ENCODE measurements around the gene MYO10. TPM values are rescaled to one million over a fixed set of nuclear protein-coding genes. Genes with fewer than 3 reads are reported as not detected.
"Not testable (repeated sequence)": the region's sequence is repeated elsewhere in the genome, so short reads cannot be mapped to it uniquely, and the experiment has no call there.

MYO10 gene
- total RNA-seq, result 10 to 100 TPM in 2 of 3 donors, 1 to 10 TPM in 1; 8.6 to 22.6 (median 21.2) TPM

DNA sequence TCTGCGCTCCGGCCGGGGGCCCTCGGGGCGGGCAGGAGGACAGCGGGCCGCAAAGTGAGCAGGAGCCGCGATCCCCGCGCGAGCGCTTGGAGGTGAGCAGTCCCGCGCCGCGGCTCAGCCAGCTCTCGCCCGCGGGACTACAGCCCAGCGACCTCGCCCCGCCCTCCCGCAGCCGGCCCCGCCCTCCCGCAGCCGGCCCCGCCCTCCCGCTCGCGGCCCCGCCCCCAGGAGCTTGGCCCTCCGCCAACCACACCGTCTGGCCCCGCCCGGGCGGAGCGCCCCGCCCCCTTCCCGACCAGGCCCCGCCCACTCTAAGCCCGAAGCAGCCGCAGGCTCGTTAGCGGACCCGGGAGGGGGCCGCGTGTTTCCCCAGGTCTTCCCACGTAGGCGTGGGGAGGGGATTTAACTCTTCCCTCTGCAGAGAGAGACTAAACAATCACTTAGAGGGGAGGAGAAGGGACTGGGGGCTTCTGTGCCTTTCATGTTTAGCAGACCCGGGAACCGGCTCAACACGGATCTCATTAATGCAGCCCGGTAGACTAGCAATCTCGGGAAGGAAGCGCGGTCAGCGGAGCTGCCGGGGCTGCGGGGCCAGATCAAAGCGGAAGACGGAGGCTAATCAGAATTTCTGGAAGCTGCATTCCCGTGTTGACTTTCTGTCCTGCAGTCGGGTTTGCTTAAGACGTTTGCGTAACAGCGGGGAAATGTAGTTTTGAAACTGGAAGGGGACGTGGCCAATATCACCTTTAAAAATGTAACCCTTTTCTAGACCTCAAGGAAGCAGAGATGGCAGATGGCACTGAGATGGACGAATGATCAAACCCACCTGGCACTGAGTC, at the start of gene MYO10:
TSS of gene MYO10 (minus strand) at position 139 of the 839 bp plus-strand sequence. CDS start 480 bp downstream, outside the sequence.
- no peaks in the 10 kb centered on the region for H3K36me3 ChIP-seq

DNA sequence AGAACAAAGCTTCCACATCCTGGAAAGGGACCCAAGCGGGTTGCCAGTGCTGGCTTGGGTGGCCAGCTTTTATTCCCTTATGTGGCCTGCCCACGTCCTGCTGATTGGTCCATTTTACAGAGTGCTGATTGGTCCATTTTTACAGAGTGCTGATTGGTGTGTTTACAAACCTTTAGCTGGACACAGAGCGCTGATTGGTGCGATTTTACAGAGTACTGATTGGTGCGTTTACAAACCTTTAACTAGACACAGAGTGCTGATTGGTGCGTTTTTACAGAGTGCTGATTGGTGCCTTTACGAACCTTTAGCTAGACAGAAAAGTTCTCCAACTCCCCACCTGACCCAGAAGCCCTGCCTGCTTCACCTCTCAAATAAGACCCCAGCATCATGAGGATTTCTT, 49.2 kb upstream of the MYO10 start:
- intact Hi-C loops (cut with DNase I; ENCODE audit: low total_unique reads), result not testable (repeated sequence)

More for the DNA sequence above, at the start of gene MYO10:
- intact Hi-C loops (cut with DNase I; ENCODE audit: low total_unique reads), result no loop called here
- peak within 1 kb of the TSS; percentile 54 to 88 (median 78) for H3K4me3 ChIP-seq
- H3K9me3 ChIP-seq, result no peaks in the 10 kb centered on the region
- no peaks in the 10 kb centered on the region for H3K4me1 ChIP-seq
- peak within 1 kb of the TSS; percentile 86 to 89 for H3K27ac ChIP-seq
- peak; percentile 57 to 90 for DNase-seq (ENCODE audit: low spot score in 2 of 2)
- H3K27me3 ChIP-seq, result no peaks in the 10 kb centered on the region
- TF ChIP-seq POLR2AphosphoS5 (IDR thresholded peaks at IDR 0.05) (peak; percentile 7 to 47 (median 31)), POLR2A (IDR thresholded peaks at IDR 0.05) (no peak)
- TF ChIP-seq, protein P1, sequence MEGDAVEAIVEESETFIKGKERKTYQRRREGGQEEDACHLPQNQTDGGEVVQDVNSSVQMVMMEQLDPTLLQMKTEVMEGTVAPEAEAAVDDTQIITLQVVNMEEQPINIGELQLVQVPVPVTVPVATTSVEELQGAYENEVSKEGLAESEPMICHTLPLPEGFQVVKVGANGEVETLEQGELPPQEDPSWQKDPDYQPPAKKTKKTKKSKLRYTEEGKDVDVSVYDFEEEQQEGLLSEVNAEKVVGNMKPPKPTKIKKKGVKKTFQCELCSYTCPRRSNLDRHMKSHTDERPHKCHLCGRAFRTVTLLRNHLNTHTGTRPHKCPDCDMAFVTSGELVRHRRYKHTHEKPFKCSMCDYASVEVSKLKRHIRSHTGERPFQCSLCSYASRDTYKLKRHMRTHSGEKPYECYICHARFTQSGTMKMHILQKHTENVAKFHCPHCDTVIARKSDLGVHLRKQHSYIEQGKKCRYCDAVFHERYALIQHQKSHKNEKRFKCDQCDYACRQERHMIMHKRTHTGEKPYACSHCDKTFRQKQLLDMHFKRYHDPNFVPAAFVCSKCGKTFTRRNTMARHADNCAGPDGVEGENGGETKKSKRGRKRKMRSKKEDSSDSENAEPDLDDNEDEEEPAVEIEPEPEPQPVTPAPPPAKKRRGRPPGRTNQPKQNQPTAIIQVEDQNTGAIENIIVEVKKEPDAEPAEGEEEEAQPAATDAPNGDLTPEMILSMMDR (IDR thresholded peaks at IDR 0.05), result peak in 1 of 3 donors; percentile 9

DNA sequence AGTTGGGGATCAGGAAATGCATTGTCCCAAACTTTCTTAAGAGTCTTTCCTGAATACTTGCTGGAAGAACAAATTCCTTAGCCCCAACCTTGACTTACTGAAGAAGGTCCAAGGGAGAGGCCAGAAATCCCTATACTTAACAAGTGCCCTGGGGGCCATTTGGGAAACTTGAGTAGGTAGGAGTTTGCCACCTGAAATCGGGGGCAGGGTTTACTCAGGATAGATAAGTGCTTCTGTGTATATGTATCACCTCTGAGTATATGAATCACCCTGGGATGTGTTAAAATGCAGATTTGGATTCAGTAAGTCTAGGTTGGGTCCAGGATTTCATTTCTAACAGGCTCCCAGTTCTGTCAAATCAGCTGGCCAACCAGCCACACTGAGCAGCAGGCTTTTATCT, 47.9 kb upstream of the MYO10 start:
- TF ChIP-seq, protein P1 (IDR thresholded peaks at IDR 0.05), result no peak
- TF ChIP-seq POLR2A (IDR thresholded peaks at IDR 0.05), result no peak
- TF ChIP-seq POLR2AphosphoS5 (IDR thresholded peaks at IDR 0.05), result no peak
- no peaks in the 10 kb centered on the region for H3K4me1 ChIP-seq
- no peak overlapping the region for H3K27ac ChIP-seq
- H3K27me3 ChIP-seq, result no peaks in the 10 kb centered on the region
- intact Hi-C loops (cut with DNase I; ENCODE audit: low total_unique reads), result no loop called here
- no peak overlapping the region for H3K4me3 ChIP-seq
- no peaks in the 10 kb centered on the region for H3K36me3 ChIP-seq
- DNase-seq (ENCODE audit: low spot score in 2 of 2), result no peak
- no peaks in the 10 kb centered on the region for H3K9me3 ChIP-seq

More for the DNA sequence above, 49.2 kb upstream of the MYO10 start:
- not testable (repeated sequence) for H3K4me3 ChIP-seq; H3K9me3 ChIP-seq; H3K27me3 ChIP-seq; H3K4me1 ChIP-seq; H3K36me3 ChIP-seq; DNase-seq (ENCODE audit: low spot score in 2 of 2); H3K27ac ChIP-seq

DNA sequence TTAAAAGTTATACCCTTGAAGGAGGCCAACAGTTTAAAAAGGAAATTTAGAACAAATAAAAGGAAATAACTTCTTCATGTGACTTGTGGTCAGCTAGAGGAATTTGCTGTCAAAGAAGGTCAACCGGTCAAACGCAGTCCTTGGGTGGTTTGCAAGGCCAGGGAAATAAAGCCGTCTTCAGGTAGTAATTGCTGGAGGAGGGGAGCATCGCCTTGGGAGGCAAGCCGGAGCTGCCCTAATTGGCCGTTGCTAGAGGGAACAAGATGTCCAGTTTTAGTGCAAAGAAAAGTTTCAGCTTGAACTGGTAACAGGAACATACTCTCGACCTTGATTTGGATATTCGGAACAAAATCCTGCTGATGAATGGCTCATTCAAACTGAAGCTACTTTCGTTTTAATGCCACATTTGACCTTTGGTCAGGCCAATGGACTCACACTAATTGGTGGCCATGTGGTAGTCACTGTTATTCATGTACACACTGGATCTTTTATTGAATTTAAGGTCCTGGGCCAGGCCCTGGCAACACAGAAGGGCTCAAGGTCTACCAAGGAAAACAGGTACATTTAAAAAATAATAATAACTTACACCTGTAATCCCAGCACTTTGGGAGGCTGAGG, 47.0 kb upstream of the MYO10 start:
- no peak overlapping the region for H3K4me3 ChIP-seq
- H3K27me3 ChIP-seq, result no peaks in the 10 kb centered on the region
- H3K27ac ChIP-seq, result no peak overlapping the region
- H3K4me1 ChIP-seq, result no peaks in the 10 kb centered on the region
- H3K36me3 ChIP-seq, result no peaks in the 10 kb centered on the region
- DNase-seq (ENCODE audit: low spot score in 2 of 2), result no peak
- TF ChIP-seq POLR2A (IDR thresholded peaks at IDR 0.05) (no peak), POLR2AphosphoS5 (IDR thresholded peaks at IDR 0.05) (no peak)
- TF ChIP-seq, protein P1 (IDR thresholded peaks at IDR 0.05), result no peak
- no peaks in the 10 kb centered on the region for H3K9me3 ChIP-seq
- intact Hi-C loops (cut with DNase I; ENCODE audit: low total_unique reads), result no loop called here

DNA sequence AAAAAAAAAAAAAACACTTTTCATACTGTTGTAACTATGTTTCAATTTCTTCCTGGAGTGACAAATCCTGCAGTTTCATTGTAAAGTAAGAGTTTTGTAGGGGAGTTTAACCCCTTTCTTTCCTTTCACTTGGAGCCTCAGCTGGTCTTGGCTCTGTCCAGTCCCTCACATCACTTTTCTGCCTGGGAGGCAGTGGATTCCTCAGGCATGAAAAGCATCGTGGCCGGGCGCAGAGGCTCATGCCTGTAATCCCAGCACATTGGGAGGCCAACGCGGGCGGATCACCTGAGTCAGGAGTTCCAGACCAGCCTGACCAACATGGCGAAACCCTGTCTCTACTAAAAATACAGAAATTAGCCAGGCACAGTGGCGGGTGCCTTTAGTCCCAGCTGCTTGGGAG, 45.6 kb upstream of the MYO10 start:
- intact Hi-C loops (cut with DNase I; ENCODE audit: low total_unique reads), result no loop called here

More for the DNA sequence above, 45.6 kb upstream of the MYO10 start:
- no peak overlapping the region for H3K4me3 ChIP-seq
- no peaks in the 10 kb centered on the region for H3K4me1 ChIP-seq
- DNase-seq (ENCODE audit: low spot score in 2 of 2), result no peak
- H3K27ac ChIP-seq, result no peak overlapping the region
- H3K27me3 ChIP-seq, result no peaks in the 10 kb centered on the region
- no peaks in the 10 kb centered on the region for H3K36me3 ChIP-seq
- TF ChIP-seq POLR2A (IDR thresholded peaks at IDR 0.05), result no peak
- TF ChIP-seq, protein P1 (IDR thresholded peaks at IDR 0.05), result no peak
- H3K9me3 ChIP-seq, result no peaks in the 10 kb centered on the region

Measured in breast epithelium (tissue), 4 donors.